Spleen (tissue), 11 donors: ENCODE results near the gene CYB561D2. TPM values are rescaled to one million over a fixed set of nuclear protein-coding genes. Genes with fewer than 3 reads are reported as not detected.

ENCODE experiments used
- DNase-seq: peaks from one replicate; pipeline ENCODE4 v3.0.0-alpha.2; 2020
- H3K27ac ChIP-seq, 8 donors: fragments of 200-600 bp; sonication (generic) in 7 of 8; 1 replicate in 4 of 8; 2 replicates in 4 of 8; pipeline versions ENCODE4 v1.5.0 to v1.8.0; 2016 to 2021; ENCODE audit warnings: inconsistent platforms in 4 of 8, mild to moderate bottlenecking in 4 of 8, moderate library complexity in 1 of 8
- H3K27me3 ChIP-seq, 7 donors: fragments of 200-600 bp; sonication (generic) in 6 of 7; replicated peaks in 1 of 7; 1 replicate in 4 of 7; 2 replicates in 3 of 7; pipeline versions ENCODE4 v1.5.0 to v1.8.0; 2016 to 2021; ENCODE audit warnings: inconsistent platforms in 3 of 7, mild to moderate bottlenecking in 1 of 7
- H3K36me3 ChIP-seq, 6 donors: fragments of 200-600 bp; sonication (generic) in 5 of 6; 1 replicate in 4 of 6; 2 replicates in 2 of 6; pipeline versions ENCODE4 v1.5.0 to v1.8.0; 2016 to 2021; ENCODE audit warnings: inconsistent platforms in 2 of 6
- H3K4me1 ChIP-seq, 6 donors: fragments of 200-600 bp; sonication (generic) in 5 of 6; 1 replicate in 3 of 6; 2 replicates in 3 of 6; pipeline versions ENCODE4 v1.5.0 to v1.8.0; 2016 to 2021; ENCODE audit warnings: inconsistent platforms in 3 of 6
- H3K4me3 ChIP-seq, 8 donors: fragments of 200-600 bp; sonication (generic) in 7 of 8; 1 replicate in 4 of 8; 2 replicates in 4 of 8; pipeline versions ENCODE4 v1.5.0 to v1.8.0; 2016 to 2021; ENCODE audit warnings: inconsistent platforms in 4 of 8, mild to moderate bottlenecking in 4 of 8, moderate library complexity in 2 of 8
- H3K9me3 ChIP-seq, 8 donors: fragments of 200-600 bp; sonication (generic) in 7 of 8; 1 replicate in 4 of 8; 2 replicates in 4 of 8; pipeline versions ENCODE4 v1.5.0 to v1.8.0; 2016 to 2021; ENCODE audit warnings: inconsistent platforms in 4 of 8
- CTCF ChIP-seq, 11 experiments: fragments of 200-600 bp in 7 of 11; fragments of 450-650 bp in 4 of 11; sonication (generic) in 4 of 11; IDR thresholded peaks in 8 of 11; conservative IDR thresholded peaks in 3 of 11; 1 replicate in 7 of 11; 2 replicates in 4 of 11; pipeline versions ENCODE4 v1.4.0 to v1.8.0; 2016 to 2021; ENCODE audit warnings: antibody characterized with exemption in 11 of 11, inconsistent platforms in 4 of 11, mild to moderate bottlenecking in 1 of 11
- POLR2A ChIP-seq, 3 donors: fragments of 450-650 bp; IDR thresholded peaks; one replicate each; pipeline ENCODE4 v1.5.1; 2017; ENCODE audit warnings: antibody characterized with exemption in 3 of 3, mild to moderate bottlenecking in 1 of 3
- POLR2AphosphoS5 ChIP-seq, 3 donors: sonication (generic); formaldehyde crosslinking; IDR thresholded peaks; one replicate each; pipeline ENCODE4 v1.5.1; 2017; ENCODE audit warnings: antibody characterized with exemption in 3 of 3
- WGBS, 5 donors: extraction: QIAGEN DNeasy Blood & Tissue Kit in 3 of 5; methylation state at CpG; one replicate each; pipeline versions ENCODE4 v1.1.5 to v1.1.7; 2013 to 2018; 5-methylcytosine and 5-hydroxymethylcytosine counted together
- intact Hi-C: fragments of 100-400 bp; cut with DNase I; formaldehyde crosslinking; loops from one replicate; pipeline ENCODE4 v1.15.0; 2023; ENCODE audit warnings: low total_unique reads
- polyA plus RNA-seq, 3 donors: library from polyadenylated mRNA; stranded (reverse); fragments of 200-250 nt; gene quantifications; one replicate each; pipeline ENCODE4 v1.2.1, GENCODE V29; 2013
- total RNA-seq, 7 donors: library from RNA; depleted of rRNA in 3 of 7; stranded (reverse); fragments of >200 nt in 3 of 7; fragmentation: NEBNext Ultra II Directional in 4 of 7; extraction: Animal tissue kit (Norgen Biotek cat#: 25700) in 4 of 7; gene quantifications; one replicate each; pipeline versions ENCODE4 v1.1.0 to v1.2.1, GENCODE V29; 2016 to 2021
- donor health status: healthy with polysubstance abuse.
- donor health status: DM: no; HTN: no; CAD: no; lungs with moderate emphysema.
- donor health status: DM: no; HTN: no; CAD: no.
- donor health status: Bipolar disorder and iron deficiency.
- donor health status: healthy.
- donor health status: DM: no; HTN: no; CAD: no.
- donor health status: DM: yes; HTN: yes; CAD: no.

CYB561D2 gene
- total and polyA plus RNA-seq, 10 donors = 18.7 to 35.2 (median 26.4) TPM

GRCh38 chr3:50331364-50331907 is 19.2 kb upstream of the CYB561D2 start:
- peak overlapping the region in 1 of 8 donors; percentile 99 for H3K27ac ChIP-seq
- no peak overlapping the region for H3K4me3 ChIP-seq
- H3K36me3 ChIP-seq = peaks cover 0 to 73% (median 39%) of the 10 kb centered on the region in 6 donors
- 92 to 97% (median 95%) methylated on average over 15 to 19 of the region's 19 CpGs for WGBS, 5 donors
- peaks cover 48 to 98% (median 65%) of the 10 kb centered on the region in 6 donors for H3K4me1 ChIP-seq
- H3K9me3 ChIP-seq = no peaks in the 10 kb centered on the region
- peak in 2 of 3 donors; percentile 46 to 67 for TF ChIP-seq POLR2AphosphoS5 (IDR thresholded peaks at IDR 0.05)
- no peak for TF ChIP-seq POLR2A (IDR thresholded peaks at IDR 0.05)
- peak; percentile 64 for DNase-seq
- intact Hi-C loops = no loop called here
- no peaks in the 10 kb centered on the region for H3K27me3 ChIP-seq

DNA sequence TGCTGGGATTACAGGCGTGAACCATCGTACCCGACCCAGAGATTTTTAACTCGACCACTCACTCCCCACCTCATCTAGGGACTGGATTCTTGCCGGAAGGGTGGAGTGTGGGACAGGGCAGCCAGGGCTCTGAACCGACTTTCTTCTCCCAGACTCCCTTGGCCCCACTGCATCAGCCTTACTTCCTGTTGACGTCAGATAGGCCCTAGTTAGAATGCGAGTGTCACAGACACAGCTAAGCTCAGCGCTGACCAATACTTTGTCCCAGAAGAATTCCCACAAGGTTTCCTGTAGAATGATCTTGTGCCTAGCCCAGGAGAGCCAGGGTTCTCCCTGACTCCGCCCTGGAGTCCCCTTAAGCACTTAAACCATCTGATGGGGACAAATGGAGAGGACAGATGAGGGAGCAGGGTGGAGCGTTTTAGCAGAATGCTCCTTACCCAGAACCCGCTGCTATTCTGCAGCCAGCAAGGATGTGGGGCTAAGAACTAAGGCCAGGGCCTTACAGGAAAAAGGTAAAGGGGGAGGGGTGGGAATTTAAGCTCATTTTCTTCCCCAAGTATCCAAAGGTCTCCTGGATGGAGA is 16.8 kb upstream of the CYB561D2 start:
- Histone ChIP-seq H3K27ac (peak overlapping the region; percentile 44 to 99 (median 97)), H3K36me3 (peaks cover 0 to 68% (median 38%) of the 10 kb centered on the region in 6 donors), H3K27me3 (no peaks in the 10 kb centered on the region), H3K9me3 (no peaks in the 10 kb centered on the region), H3K4me1 (peaks cover 43 to 95% (median 62%) of the 10 kb centered on the region in 6 donors), H3K4me3 (peak overlapping the region in 1 of 8 donors; percentile 27)
- no peak for TF ChIP-seq POLR2A (IDR thresholded peaks at IDR 0.05)
- TF ChIP-seq CTCF (IDR thresholded peaks at IDR 0.05 in 8 of 11, conservative IDR thresholded peaks at IDR 0.05 in 3 of 11) = no peak
- TF ChIP-seq POLR2AphosphoS5 (IDR thresholded peaks at IDR 0.05) = peak in 2 of 3 donors; percentile 52 to 80
- DNase-seq = no peak
- 49 to 77% (median 56%) methylated on average over 11 to 12 of the region's 12 CpGs for WGBS, 5 donors
- intact Hi-C loops = no loop called here

DNA sequence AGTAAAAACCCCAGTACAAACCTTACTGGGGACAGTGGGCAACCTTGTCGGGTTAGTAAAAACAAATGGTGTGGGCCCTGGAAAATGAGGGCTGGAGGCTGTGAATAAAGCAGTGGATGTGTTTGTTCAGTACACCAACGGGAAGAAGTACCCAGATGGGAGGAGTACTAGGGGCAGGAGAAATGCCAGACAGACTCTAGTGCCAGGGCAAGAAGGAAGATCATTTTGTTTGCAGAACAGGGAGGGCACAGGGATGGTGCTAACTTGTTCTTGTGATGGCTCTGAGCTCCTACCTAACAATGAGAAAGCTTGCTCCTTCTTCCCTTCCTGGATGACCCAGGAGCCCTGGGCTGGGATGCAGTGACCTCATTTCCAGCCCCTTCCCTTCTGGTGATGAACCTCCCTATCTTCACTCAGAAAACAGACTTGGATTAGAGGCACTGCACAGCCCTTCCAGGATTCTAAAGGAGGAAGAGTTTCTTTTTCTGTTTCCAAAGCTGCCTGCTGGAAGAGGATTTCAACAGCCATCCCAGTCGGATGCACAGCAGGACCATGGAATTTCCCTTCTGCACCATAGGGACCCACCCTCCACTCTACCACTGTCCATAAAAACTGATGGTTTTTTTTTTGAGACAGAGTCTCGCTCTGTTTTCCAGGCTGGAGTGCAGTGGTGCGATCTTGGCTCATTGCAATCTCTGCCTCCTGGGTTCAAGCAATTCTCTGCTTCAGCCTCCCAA is 16.2 kb upstream of the CYB561D2 start:
- TF ChIP-seq POLR2AphosphoS5 (IDR thresholded peaks at IDR 0.05) (no peak), POLR2A (IDR thresholded peaks at IDR 0.05) (no peak), CTCF (IDR thresholded peaks at IDR 0.05 in 8 of 11, conservative IDR thresholded peaks at IDR 0.05 in 3 of 11) (no peak)
- H3K27ac ChIP-seq = peak overlapping the region; percentile 44 to 99 (median 97)
- no peak for DNase-seq
- no peaks in the 10 kb centered on the region for H3K9me3 ChIP-seq
- peaks cover 49 to 95% (median 65%) of the 10 kb centered on the region in 6 donors for H3K4me1 ChIP-seq
- H3K27me3 ChIP-seq = no peaks in the 10 kb centered on the region
- WGBS, 5 donors = 46 to 73% (median 65%) methylated on average over 5 of the region's 5 CpGs
- peaks cover 0 to 61% (median 33%) of the 10 kb centered on the region in 6 donors for H3K36me3 ChIP-seq
- intact Hi-C loops = no loop called here
- peak overlapping the region in 1 of 8 donors; percentile 27 for H3K4me3 ChIP-seq

DNA sequence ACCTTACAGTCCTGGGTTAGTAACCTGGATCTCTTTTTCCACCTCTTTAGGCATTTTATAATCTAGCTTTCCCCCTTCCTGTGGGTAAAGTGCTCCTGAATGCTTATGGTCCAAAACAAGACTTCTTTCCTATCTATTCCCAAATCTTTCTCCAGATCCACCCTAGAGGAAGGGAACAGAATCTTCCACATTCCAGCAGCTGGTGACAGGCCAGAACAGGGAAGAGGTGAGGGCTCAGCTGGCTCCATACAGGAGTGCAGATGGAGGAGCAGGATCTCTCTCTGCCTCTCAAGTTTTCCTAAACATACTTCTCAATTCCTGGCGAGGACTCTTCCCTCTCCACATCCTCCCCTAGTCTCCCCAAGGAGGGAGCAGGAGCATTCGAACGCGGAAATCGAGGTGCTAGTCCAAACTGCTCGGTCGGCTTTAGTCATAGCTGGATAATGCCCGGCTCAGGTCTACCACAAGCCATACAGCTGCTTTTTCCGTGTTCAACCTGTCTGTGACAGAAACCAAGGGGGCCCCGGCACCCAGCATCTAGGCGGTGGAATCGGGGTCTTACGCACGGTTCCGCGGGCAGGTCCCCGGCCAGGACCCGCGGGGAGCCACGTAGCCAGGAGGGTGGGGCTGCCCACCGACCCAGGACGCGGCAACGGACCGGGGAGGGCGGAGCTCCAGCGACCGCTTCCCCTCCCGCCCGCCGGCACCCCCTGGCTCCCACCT is 14.0 kb upstream of the CYB561D2 start:
- Histone ChIP-seq H3K27ac (peak overlapping the region; percentile 92 to 99 (median 98)), H3K27me3 (no peaks in the 10 kb centered on the region), H3K4me3 (peak overlapping the region; percentile 54 to 86 (median 70)), H3K9me3 (no peaks in the 10 kb centered on the region), H3K4me1 (peaks cover 62 to 97% (median 86%) of the 10 kb centered on the region in 6 donors), H3K36me3 (peaks cover 0 to 40% (median 12%) of the 10 kb centered on the region in 6 donors)
- 1 to 4% (median 2%) methylated on average over 16 to 31 of the region's 31 CpGs for WGBS, 5 donors
- DNase-seq = no peak
- TF ChIP-seq POLR2AphosphoS5 (IDR thresholded peaks at IDR 0.05) (no peak), CTCF (IDR thresholded peaks at IDR 0.05 in 8 of 11, conservative IDR thresholded peaks at IDR 0.05 in 3 of 11) (no peak), POLR2A (IDR thresholded peaks at IDR 0.05) (no peak)
- intact Hi-C loops = no loop called here
